Activated naive CD4-positive, alpha-beta T cell treated with anti-CD3 and anti-CD28 coated beads for 36 hours (primary cell): ENCODE measurements around the gene MYDGF. TPM values are rescaled to one million over a fixed set of nuclear protein-coding genes. Genes with fewer than 3 reads are reported as not detected.
A peak's percentile ranks its signal among the peaks of the same experiment; 100 is the strongest.

ENCODE experiments used
- CTCF ChIA-PET: fragments of 350-600 bp; sonication (Branson Sonifier 250); formaldehyde crosslinking; loops from one replicate; lab custom pipeline; 2021; ENCODE audit warnings: antibody characterized with exemption; lab: Charles Lee
- DNase-seq: peaks from one replicate; pipeline ENCODE4 v3.0.0-alpha.2; 2020
- H3K27ac Mint-ChIP-seq: one replicate; pipeline ENCODE4 v1.8.0; 2021; ENCODE audit warnings: mild to moderate bottlenecking, mixed read lengths
- H3K27me3 Mint-ChIP-seq: one replicate; pipeline ENCODE4 v1.8.0; 2021; ENCODE audit warnings: low read depth, mixed read lengths
- H3K36me3 Mint-ChIP-seq: one replicate; pipeline ENCODE4 v1.8.0; 2021; ENCODE audit warnings: low read depth, mixed read lengths
- H3K4me1 Mint-ChIP-seq: one replicate; pipeline ENCODE4 v1.8.0; 2021; ENCODE audit warnings: low read depth, mixed read lengths
- H3K4me3 Mint-ChIP-seq: one replicate; pipeline ENCODE4 v1.8.0; 2021; ENCODE audit warnings: mild to moderate bottlenecking, moderate library complexity, mixed read lengths
- H3K9me3 Mint-ChIP-seq: one replicate; pipeline ENCODE4 v1.8.0; 2021; ENCODE audit warnings: mixed read lengths
- intact Hi-C: fragments of 100-400 bp; cut with micrococcal nuclease; formaldehyde crosslinking; loops from one replicate; pipeline ENCODE4 v1.15.1; 2023
- total RNA-seq, 2 experiments: library from RNA; stranded (reverse); gene quantifications; one replicate each; pipeline ENCODE4 v1.2.3, GENCODE V29; 2021

MYDGF gene
- total RNA-seq, 2 experiments from 2014 or later: 43.5 to 45.5 TPM

DNA sequence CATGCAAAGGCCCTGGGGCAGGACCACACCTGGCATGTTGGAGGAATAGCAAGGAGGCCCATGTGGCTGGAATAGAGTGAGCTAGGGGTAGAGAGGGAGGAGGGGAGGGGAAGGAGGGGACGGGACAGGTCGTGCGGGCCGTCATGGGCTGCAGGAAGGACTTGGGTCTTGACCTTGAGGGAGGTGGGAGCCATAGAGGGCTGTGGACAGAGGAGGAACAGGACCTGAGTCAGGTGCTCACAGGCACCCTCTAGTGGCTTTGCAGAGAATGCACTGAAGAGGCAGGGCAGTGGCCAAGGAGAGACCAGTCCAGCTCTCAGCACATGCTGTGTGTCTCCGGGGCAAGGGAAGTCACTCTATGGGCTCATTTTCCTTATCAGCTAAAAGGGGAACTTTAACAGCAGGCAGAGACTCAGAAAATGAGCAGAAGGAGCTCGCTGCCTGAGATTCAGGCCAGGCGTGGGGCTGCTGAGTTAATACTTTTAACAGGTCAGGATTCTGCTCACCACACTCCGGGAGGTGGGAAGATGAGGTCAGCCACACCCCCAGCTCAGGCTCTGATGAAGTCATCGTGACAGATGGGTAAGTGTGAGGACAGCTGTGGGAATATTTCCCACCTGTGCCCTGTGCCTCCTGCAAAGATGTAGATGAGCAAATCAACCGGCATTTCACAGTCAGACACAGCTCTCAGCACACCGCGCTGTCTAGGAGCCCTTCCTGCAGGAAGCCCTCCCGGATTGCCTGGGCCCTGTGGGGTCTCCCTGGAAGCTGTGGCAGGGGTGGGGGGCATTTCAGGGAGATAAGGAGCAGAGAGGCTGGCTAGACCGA lies 36.8 kb downstream of the MYDGF start:
- Mint-ChIP-seq H3K36me3 (no peaks in the 10 kb centered on the region), H3K4me3 (no peak overlapping the region), H3K9me3 (no peaks in the 10 kb centered on the region), H3K4me1 (peaks cover 13% of the 10 kb centered on the region), H3K27me3 (no peaks in the 10 kb centered on the region), H3K27ac (peak overlapping the region; percentile 48)
- intact Hi-C loops: no loop called here
- CTCF ChIA-PET: interaction anchor here (0.6 to 4.0 kb wide), 19 partner anchors 8 to 281 kb away, joined by 3 to 35 read pairs (median 4); no protein-coding TSS in a partner anchor
- peak; percentile 67 for DNase-seq

- no peak for DNase-seq
- H3K27ac Mint-ChIP-seq: no peak overlapping the region
- H3K9me3 Mint-ChIP-seq: no peaks in the 10 kb centered on the region
- no peak overlapping the region for H3K4me3 Mint-ChIP-seq
- CTCF ChIA-PET: interaction anchor here (0.6 to 3.4 kb wide), 4 partner anchors 8 to 98 kb away, joined by 3 to 20 read pairs (median 9); no protein-coding TSS in a partner anchor
- H3K27me3 Mint-ChIP-seq: peaks cover 7% of the 10 kb centered on the region
- intact Hi-C loops: no loop called here
- no peaks in the 10 kb centered on the region for H3K4me1 Mint-ChIP-seq
- H3K36me3 Mint-ChIP-seq: no peaks in the 10 kb centered on the region
Observed at GRCh38 chr19:4624733-4625362, 45.3 kb downstream of the MYDGF start.

GRCh38 chr19:4624301-4624700 lies 45.8 kb downstream of the MYDGF start:
- Mint-ChIP-seq H3K36me3 (no peaks in the 10 kb centered on the region), H3K27me3 (peaks cover 7% of the 10 kb centered on the region), H3K27ac (no peak overlapping the region), H3K4me3 (no peak overlapping the region), H3K9me3 (no peaks in the 10 kb centered on the region), H3K4me1 (no peaks in the 10 kb centered on the region)
- CTCF ChIA-PET: interaction anchor here (0.7 to 3.4 kb wide), 4 partner anchors 9 to 58 kb away, joined by 3 to 20 read pairs (median 9); no protein-coding TSS in a partner anchor
- no peak for DNase-seq
- intact Hi-C loops: no loop called here

DNA sequence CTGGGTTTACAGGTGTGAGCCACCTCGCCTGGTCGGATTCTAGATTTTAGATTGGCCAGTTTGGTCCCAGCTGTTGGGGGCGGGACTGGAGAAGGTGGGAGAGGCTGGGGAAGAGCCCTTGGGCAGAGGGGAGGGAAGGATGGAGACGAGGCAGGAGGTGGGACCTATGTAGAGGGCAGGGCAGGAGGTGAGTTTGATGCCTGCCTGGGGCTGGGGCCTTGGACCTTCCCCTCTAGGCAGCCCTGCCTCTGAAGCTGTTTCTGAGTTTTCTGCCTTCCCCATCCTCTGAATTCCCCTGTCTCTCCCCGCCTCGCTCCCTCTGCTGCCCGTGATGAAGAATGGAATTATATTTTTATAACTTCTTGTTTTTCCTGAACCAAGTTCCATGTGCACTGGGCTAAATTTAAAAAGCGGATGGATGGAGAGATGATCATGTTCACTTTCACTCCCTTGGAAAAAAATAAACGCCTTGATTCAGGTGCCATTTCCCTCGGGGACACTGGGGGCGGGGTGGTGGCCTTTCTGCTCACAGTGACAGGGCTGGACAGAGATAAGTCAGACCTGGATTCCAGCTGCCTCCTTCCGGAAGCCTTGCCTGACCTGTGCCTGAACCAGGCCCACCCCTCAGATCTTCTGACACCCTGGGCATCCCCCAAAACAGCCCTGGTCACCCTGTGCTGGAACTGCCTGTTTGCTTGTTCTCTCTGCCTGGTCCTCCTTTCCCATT lies 47.3 kb downstream of the MYDGF start:
- intact Hi-C loops: no loop called here
- no peaks in the 10 kb centered on the region for H3K9me3 Mint-ChIP-seq

GRCh38 chr19:4620675-4621074 lies 49.5 kb downstream of the MYDGF start:
- no peaks in the 10 kb centered on the region for H3K4me1 Mint-ChIP-seq
- intact Hi-C loops: no loop called here
- H3K4me3 Mint-ChIP-seq: no peak overlapping the region
- no peaks in the 10 kb centered on the region for H3K9me3 Mint-ChIP-seq
- no peak overlapping the region for H3K27ac Mint-ChIP-seq
- H3K36me3 Mint-ChIP-seq: no peaks in the 10 kb centered on the region
- DNase-seq: no peak
- CTCF ChIA-PET: no interaction called here
- H3K27me3 Mint-ChIP-seq: peaks cover 5% of the 10 kb centered on the region

More for the DNA sequence above, 47.3 kb downstream of the MYDGF start:
- no peak overlapping the region for H3K4me3 Mint-ChIP-seq
- no peak overlapping the region for H3K27ac Mint-ChIP-seq
- CTCF ChIA-PET: interaction anchor here (0.6 to 3.4 kb wide), 4 partner anchors 10 to 137 kb away, joined by 3 to 20 read pairs (median 8); no protein-coding TSS in a partner anchor
- no peaks in the 10 kb centered on the region for H3K36me3 Mint-ChIP-seq
- no peak for DNase-seq
- H3K4me1 Mint-ChIP-seq: no peaks in the 10 kb centered on the region
- peaks cover 5% of the 10 kb centered on the region for H3K27me3 Mint-ChIP-seq

DNA sequence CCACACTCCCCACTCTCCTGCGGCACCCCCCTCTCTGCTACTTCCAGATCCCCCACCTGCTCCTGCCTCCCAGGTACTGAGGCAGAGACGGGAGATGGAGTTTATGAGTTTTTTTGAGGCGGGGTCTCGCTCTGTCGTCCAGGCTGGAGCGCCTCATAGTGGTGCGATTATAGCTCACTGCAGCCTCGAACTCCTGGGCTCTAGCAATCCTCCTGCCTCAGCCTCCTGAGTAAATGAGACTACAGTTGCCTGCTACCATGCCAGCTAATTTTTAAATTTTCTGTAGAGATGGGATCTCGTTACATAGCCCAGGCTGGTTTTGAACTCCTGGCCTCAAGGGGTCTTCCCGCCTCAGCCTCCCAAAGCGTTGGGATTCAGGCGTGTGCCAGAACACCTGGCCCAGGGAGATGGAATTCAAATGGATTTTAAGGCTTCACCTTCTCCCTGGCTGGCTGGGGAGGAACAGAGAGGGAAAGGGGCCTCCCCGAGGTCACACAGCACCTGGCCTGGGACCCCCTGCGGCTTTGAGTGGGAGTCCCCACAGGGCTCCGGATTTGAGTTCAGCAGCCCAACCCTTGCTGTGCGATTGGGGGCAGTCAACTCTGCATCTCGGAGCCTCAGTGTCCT lies 50.4 kb downstream of the MYDGF start:
- Mint-ChIP-seq H3K27me3 (peaks cover 5% of the 10 kb centered on the region), H3K4me3 (no peak overlapping the region), H3K36me3 (no peaks in the 10 kb centered on the region), H3K4me1 (no peaks in the 10 kb centered on the region), H3K27ac (no peak overlapping the region), H3K9me3 (no peaks in the 10 kb centered on the region)
- intact Hi-C loops: no loop called here
- DNase-seq: no peak
- CTCF ChIA-PET: interaction anchor here (1.2 kb wide), 1 partner anchor 13 kb away, joined by 4 read pairs; no protein-coding TSS in a partner anchor

DNA sequence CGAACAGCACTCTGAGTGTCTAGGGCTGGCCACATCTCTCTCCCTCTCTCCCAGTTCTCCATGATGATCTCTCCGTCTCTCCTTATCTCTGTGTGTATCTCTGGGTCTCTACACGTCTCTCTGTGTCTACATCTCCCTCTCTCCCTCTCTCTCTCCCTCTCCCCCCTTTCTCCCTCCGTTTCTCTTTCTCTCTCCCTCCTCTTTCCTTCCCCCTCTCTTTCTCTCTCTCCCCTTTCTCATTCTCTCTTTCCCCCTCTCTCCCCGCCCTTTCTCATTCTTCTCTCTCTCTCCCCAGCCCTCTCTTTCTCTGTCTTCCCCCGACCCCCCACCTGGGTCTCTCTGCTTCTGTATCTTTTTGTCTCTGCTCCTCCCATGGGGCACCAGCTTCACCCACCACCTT lies 52.1 kb downstream of the MYDGF start:
- Mint-ChIP-seq H3K27me3 (peaks cover 2% of the 10 kb centered on the region), H3K27ac (no peak overlapping the region), H3K4me1 (no peaks in the 10 kb centered on the region), H3K9me3 (no peaks in the 10 kb centered on the region), H3K36me3 (no peaks in the 10 kb centered on the region), H3K4me3 (no peak overlapping the region)
- intact Hi-C loops: no loop called here
- CTCF ChIA-PET: no interaction called here
- no peak for DNase-seq

- Mint-ChIP-seq H3K9me3 (no peaks in the 10 kb centered on the region), H3K4me1 (no peaks in the 10 kb centered on the region), H3K4me3 (no peak overlapping the region), H3K36me3 (no peaks in the 10 kb centered on the region), H3K27ac (no peak overlapping the region), H3K27me3 (peaks cover 13% of the 10 kb centered on the region)
- intact Hi-C loops: no loop called here
- no peak for DNase-seq
- CTCF ChIA-PET: interaction anchor here (0.7 kb wide), 1 partner anchor 10 kb away, joined by 3 read pairs; no protein-coding TSS in a partner anchor
Observed at GRCh38 chr19:4613254-4613751, 56.8 kb downstream of the MYDGF start.

- Mint-ChIP-seq H3K27me3 (peaks cover 20% of the 10 kb centered on the region), H3K4me1 (no peaks in the 10 kb centered on the region), H3K9me3 (no peaks in the 10 kb centered on the region), H3K27ac (no peak overlapping the region), H3K36me3 (no peaks in the 10 kb centered on the region), H3K4me3 (no peak overlapping the region)
- DNase-seq: no peak
- CTCF ChIA-PET: interaction anchor here (0.6 kb wide), 1 partner anchor 61 kb away, joined by 3 read pairs; no protein-coding TSS in a partner anchor
- intact Hi-C loops: no loop called here
Observed at GRCh38 chr19:4609878-4610511, 60.1 kb downstream of the MYDGF start.
